Right lobe of liver (tissue), 6 donors: Measurements from ENCODE around the gene TCF7L2. TPM values are rescaled to one million over a fixed set of nuclear protein-coding genes. Genes with fewer than 3 reads are reported as not detected.

ENCODE experiments used
- ATAC-seq, 4 donors: fragments of 200-7000 bp; cut with Tn5 transposase; one replicate each; pipeline ENCODE4 v1.9.1; 2020; ENCODE audit warnings: mild to moderate bottlenecking in 4 of 4, moderate library complexity in 4 of 4
- DNase-seq, 3 donors: peaks; one replicate each; pipeline ENCODE4 v3.0.0-alpha.2; 2020
- H3K27ac ChIP-seq, 3 donors: fragments of 200-600 bp; one replicate each; pipeline ENCODE4 v1.8.0; 2022
- H3K27me3 ChIP-seq, 2 donors: fragments of 200-600 bp; one replicate each; pipeline ENCODE4 v1.8.0; 2022
- H3K36me3 ChIP-seq, 4 donors: fragments of 200-600 bp; sonication (generic) in 1 of 4; one replicate each; pipeline versions ENCODE4 v1.5.1 to v1.8.0; 2017 to 2022; ENCODE audit warnings: control low read depth in 1 of 4
- H3K4me1 ChIP-seq, 4 donors: fragments of 200-600 bp; sonication (generic) in 1 of 4; one replicate each; pipeline versions ENCODE4 v1.5.1 to v1.8.0; 2017 to 2022; ENCODE audit warnings: control low read depth in 1 of 4
- H3K4me3 ChIP-seq, 3 donors: fragments of 200-600 bp; one replicate each; pipeline ENCODE4 v1.8.0; 2022
- H3K9me3 ChIP-seq, 4 donors: fragments of 200-600 bp; sonication (generic) in 1 of 4; one replicate each; pipeline versions ENCODE4 v1.5.1 to v1.8.0; 2017 to 2022; ENCODE audit warnings: control low read depth in 1 of 4
- CTCF ChIP-seq, 4 donors: fragments of 200-600 bp in 3 of 4; fragments of 450-650 bp in 1 of 4; IDR thresholded peaks; one replicate each; pipeline versions ENCODE4 v1.5.1 to v1.8.0; 2016 to 2022; ENCODE audit warnings: antibody characterized with exemption in 4 of 4, mild to moderate bottlenecking in 2 of 4
- POLR2A ChIP-seq: fragments of 450-650 bp; IDR thresholded peaks from one replicate; pipeline ENCODE4 v1.6.1; 2017; ENCODE audit warnings: antibody characterized with exemption, mild to moderate bottlenecking
- WGBS: methylation state at CpG from one replicate; pipeline ENCODE4 v1.1.6; 2018; ENCODE audit warnings: low coverage, low lambda C conversion rate; ENCODE audit not compliant: insufficient coverage; ENCODE audit errors: missing lambda C conversion rate; 5-methylcytosine and 5-hydroxymethylcytosine counted together
- intact Hi-C, 2 donors: fragments of 100-400 bp; cut with DNase I; formaldehyde crosslinking; loops; one replicate each; pipeline versions ENCODE4 v1.11.2 to v1.14.1; 2022
- total RNA-seq, 6 experiments: library from RNA; depleted of rRNA in 2 of 6; stranded (reverse); fragments of >200 nt in 2 of 6; fragmentation: NEBNext Ultra II Directional in 3 of 6; extraction: Animal tissue kit (Norgen Biotek cat#: 25700) in 3 of 6; gene quantifications; one replicate each; pipeline versions ENCODE4 v1.1.0 to v1.2.4, GENCODE V29; 2016 to 2023
- donor health status: DM: no; HTN: yes; CAD: no.
- donor health status: DM: no; HTN: no; CAD: no.
- donor health status: DM: no; HTN: no; CAD: no.
- donor health status: DM: no; HTN: yes; CAD: no.
- donor health status: DM: no; HTN: yes; CAD: no.

Gene TCF7L2
- total RNA-seq, 6 experiments from 2014 or later = 9.4 to 33.2 (median 16.7) TPM

GRCh38 chr10:113007343-113007771 lies 57.3 kb downstream of the TCF7L2 start:
- 29% methylated on average over 4 of the region's 4 CpGs for WGBS
- Histone ChIP-seq H3K27me3 (no peaks in the 10 kb centered on the region), H3K27ac (no peak overlapping the region), H3K4me1 (peaks cover 0 to 27% (median 0%) of the 10 kb centered on the region in 4 donors), H3K4me3 (no peak overlapping the region), H3K36me3 (no peaks in the 10 kb centered on the region), H3K9me3 (no peaks in the 10 kb centered on the region)
- intact Hi-C loops = no loop called here
- no peak for TF ChIP-seq POLR2A
- TF ChIP-seq CTCF (IDR thresholded peaks at IDR 0.05) = no peak
- no peak for DNase-seq
- peak in 3 of 4 donors; percentile 35 to 62 (median 52) for ATAC-seq

GRCh38 chr10:113007821-113008220 lies 57.8 kb downstream of the TCF7L2 start:
- intact Hi-C loops = no loop called here
- no peak for DNase-seq
- no peaks in the 10 kb centered on the region for H3K9me3 ChIP-seq
- no peaks in the 10 kb centered on the region for H3K27me3 ChIP-seq
- ATAC-seq = peak in 3 of 4 donors; percentile 14 to 38 (median 28)
- H3K4me1 ChIP-seq = peaks cover 0 to 27% (median 0%) of the 10 kb centered on the region in 4 donors
- no peak overlapping the region for H3K27ac ChIP-seq
- WGBS = 42% methylated on average over 4 of the region's 8 CpGs
- TF ChIP-seq CTCF (IDR thresholded peaks at IDR 0.05) = no peak
- no peak for TF ChIP-seq POLR2A
- H3K4me3 ChIP-seq = no peak overlapping the region
- H3K36me3 ChIP-seq = no peaks in the 10 kb centered on the region

- DNase-seq = no peak
- WGBS = 67% methylated on average over 11 of the region's 12 CpGs
Observed at GRCh38 chr10:113011592-113012374, 61.7 kb downstream of the TCF7L2 start.

GRCh38 chr10:113015201-113015600 lies 65.2 kb downstream of the TCF7L2 start:
- Histone ChIP-seq H3K4me1 (peaks cover 0 to 20% (median 8%) of the 10 kb centered on the region in 4 donors), H3K9me3 (no peaks in the 10 kb centered on the region), H3K4me3 (no peak overlapping the region), H3K36me3 (no peaks in the 10 kb centered on the region), H3K27me3 (no peaks in the 10 kb centered on the region), H3K27ac (no peak overlapping the region)
- DNase-seq (no peak), ATAC-seq (no peak)
- intact Hi-C loops = loop anchor here in 1 of 2 donors (10.0 kb wide), 1 partner anchor 50 kb away; no protein-coding TSS in a partner anchor
- TF ChIP-seq POLR2A (no peak), CTCF (IDR thresholded peaks at IDR 0.05) (no peak)
- 41% methylated on average over 4 of the region's 4 CpGs for WGBS

More at GRCh38 chr10:113011592-113012374, 61.7 kb downstream of the TCF7L2 start:
- Histone ChIP-seq H3K4me3 (no peak overlapping the region), H3K27me3 (no peaks in the 10 kb centered on the region), H3K27ac (no peak overlapping the region), H3K36me3 (no peaks in the 10 kb centered on the region), H3K9me3 (no peaks in the 10 kb centered on the region), H3K4me1 (peaks cover 0 to 10% (median 0%) of the 10 kb centered on the region in 4 donors)
- intact Hi-C loops = loop anchor here in 1 of 2 donors (10.0 kb wide), 1 partner anchor 47 kb away; no protein-coding TSS in a partner anchor
- ATAC-seq = no peak
- TF ChIP-seq CTCF (IDR thresholded peaks at IDR 0.05) = no peak
- TF ChIP-seq POLR2A = no peak
